A549 (cell line): ENCODE data around the gene SLU7. TPM values are rescaled to one million over a fixed set of nuclear protein-coding genes. Genes with fewer than 3 reads are reported as not detected.

ENCODE experiments used
- ATAC-seq, 2 experiments: fragments of 200-7000 bp in 1 of 2; fragments of >200 bp in 1 of 2; cut with Nextera tagmentation in 1 of 2; cut with Tn5 transposase in 1 of 2; 3 replicates each; pipeline versions ENCODE4 v1.8.0 to v1.9.1; 2018 to 2020; ENCODE audit warnings: mild to moderate bottlenecking in 1 of 2, moderate library complexity in 1 of 2
- CTCF ChIA-PET: fragments of 300-600 bp; sonication (Branson Sonifier 250); formaldehyde crosslinking; extraction: SDS; loops from one replicate; lab custom pipeline; 2021; ENCODE audit warnings: antibody characterized with exemption, inconsistent platforms; lab: Yijun Ruan, JAX
- POLR2A ChIA-PET: fragments of 350-600 bp; formaldehyde crosslinking; extraction: SDS; loops from one replicate; lab custom pipeline; 2021; ENCODE audit warnings: antibody characterized with exemption, inconsistent platforms; lab: Yijun Ruan, JAX
- DNase-seq, 2 experiments: peaks; one replicate each; pipeline versions ENCODE4 v3.0.0 to v3.0.0-alpha.2; 2011 to 2016; ENCODE audit warnings: low read depth in 1 of 2, low spot score in 1 of 2
- FAIRE-seq: peaks from 2 replicates; lab custom pipeline; 2011; peaks lifted over from hg19 to GRCh38; lab: Jason Lieb, UNC
- H3K27ac ChIP-seq, 2 experiments: fragments of >200 bp; sonication (Bioruptor Twin); formaldehyde crosslinking; 3 replicates each; pipeline ENCODE4 v1.5.1; 2016 to 2017
- H3K4me1 ChIP-seq: fragments of >200 bp; sonication (Bioruptor Twin); formaldehyde crosslinking; 3 replicates; pipeline ENCODE4 v1.6.1; 2016
- H3K4me2 ChIP-seq: fragments of >200 bp; sonication (Bioruptor Twin); formaldehyde crosslinking; 3 replicates; pipeline ENCODE4 v1.6.1; 2016
- H3K4me3 ChIP-seq: fragments of >200 bp; sonication (Bioruptor Twin); formaldehyde crosslinking; 3 replicates; pipeline ENCODE4 v1.5.1; 2016
- H3K9me3 ChIP-seq: fragments of >200 bp; sonication (Bioruptor Twin); formaldehyde crosslinking; 3 replicates; pipeline ENCODE4 v1.6.1; 2016
- CHD4 ChIP-seq: fragments of 200-600 bp; sonication (generic); IDR thresholded peaks from 2 replicates; pipeline ENCODE4 v1.6.1; 2016; ENCODE audit warnings: antibody characterized with exemption, mild to moderate bottlenecking, borderline replicate concordance
- EP300 ChIP-seq, 2 experiments: fragments of >200 bp; sonication (Bioruptor Twin); formaldehyde crosslinking; IDR thresholded peaks; 2 replicates in 1 of 2; 3 replicates in 1 of 2; pipeline ENCODE4 v1.6.1; 2016 to 2017
- FOSB ChIP-seq: fragments of 250-450 bp; sonication (Bioruptor Pico); IDR thresholded peaks from 2 replicates; pipeline ENCODE4 v1.5.0; 2020; ENCODE audit warnings: mild to moderate bottlenecking, moderate library complexity
- FOSL2 ChIP-seq, 2 experiments: fragments of 450-650 bp in 1 of 2; fragments of >200 bp in 1 of 2; sonication (Bioruptor Twin) in 1 of 2; formaldehyde crosslinking; IDR thresholded peaks; 2 replicates each; pipeline versions ENCODE4 v1.5.0 to v1.6.1; 2016 to 2020; ENCODE audit warnings: mild to moderate bottlenecking in 1 of 2, moderate library complexity in 1 of 2
- GATA3 ChIP-seq: IDR thresholded peaks from 2 replicates; pipeline ENCODE4 v1.6.1; 2012; ENCODE audit warnings: borderline replicate concordance
- HDAC2 ChIP-seq: fragments of 200-600 bp; sonication (generic); IDR thresholded peaks from 2 replicates; pipeline ENCODE4 v1.6.1; 2016
- HOXB13 ChIP-seq: fragments of 250-450 bp; sonication (Bioruptor Pico); IDR thresholded peaks from 2 replicates; pipeline ENCODE4 v1.5.0; 2020; ENCODE audit warnings: low read depth, mild to moderate bottlenecking, moderate library complexity
- JUN ChIP-seq, 2 experiments: fragments of >200 bp; sonication (Bioruptor Twin); formaldehyde crosslinking; IDR thresholded peaks; 2 replicates in 1 of 2; 3 replicates in 1 of 2; pipeline ENCODE4 v1.6.1; 2016 to 2017
- KDM1A ChIP-seq: fragments of 200-600 bp; sonication (generic); IDR thresholded peaks from 2 replicates; pipeline ENCODE4 v1.6.1; 2016; ENCODE audit warnings: low read depth, mild to moderate bottlenecking
- MAFK ChIP-seq: fragments of 450-650 bp; IDR thresholded peaks from 2 replicates; pipeline ENCODE4 v1.6.1; 2014; ENCODE audit not compliant: partially characterized antibody
- NFE2L2 ChIP-seq: fragments of 150-350 bp; conservative IDR thresholded peaks from 2 replicates; pipeline ENCODE4 v1.6.1; 2014; ENCODE audit warnings: low read length
- NPAS2 ChIP-seq: fragments of 250-450 bp; sonication (Bioruptor Pico); IDR thresholded peaks from 2 replicates; pipeline ENCODE4 v1.8.0; 2022; ENCODE audit warnings: mild to moderate bottlenecking, moderate library complexity, borderline replicate concordance
- NR3C1 ChIP-seq: fragments of >200 bp; sonication (Bioruptor Twin); formaldehyde crosslinking; IDR thresholded peaks from 3 replicates; pipeline ENCODE4 v1.6.1; 2017
- PHF8 ChIP-seq: fragments of 200-600 bp; sonication (generic); IDR thresholded peaks from 2 replicates; pipeline ENCODE4 v1.6.1; 2016; ENCODE audit warnings: low read depth, mild to moderate bottlenecking, antibody characterized with exemption, moderate library complexity, borderline replicate concordance
- POLR2A ChIP-seq: IDR thresholded peaks from 2 replicates; pipeline ENCODE4 v1.6.1; 2012; ENCODE audit warnings: mild to moderate bottlenecking, low read length
- RARB ChIP-seq: fragments of 250-450 bp; sonication (Bioruptor Pico); IDR thresholded peaks from 2 replicates; pipeline ENCODE4 v1.8.0; 2021; ENCODE audit warnings: mild to moderate bottlenecking, moderate library complexity
- RCOR1 ChIP-seq: fragments of 150-350 bp; IDR thresholded peaks from 2 replicates; pipeline ENCODE4 v1.6.1; 2014; ENCODE audit warnings: antibody characterized with exemption, low read length, low read depth
- ZFP36 ChIP-seq: fragments of 450-650 bp; IDR thresholded peaks from 2 replicates; pipeline ENCODE4 v1.6.1; 2014; ENCODE audit warnings: borderline replicate concordance; ENCODE audit not compliant: partially characterized antibody
- ZNF302 ChIP-seq: fragments of 250-450 bp; sonication (Bioruptor Pico); IDR thresholded peaks from 2 replicates; pipeline ENCODE4 v1.9.0; 2021; ENCODE audit warnings: inconsistent platforms, mild to moderate bottlenecking, moderate library complexity
- ZSCAN20 ChIP-seq: fragments of 250-450 bp; sonication (Bioruptor Pico); IDR thresholded peaks from 2 replicates; pipeline ENCODE4 v1.8.0; 2022; ENCODE audit warnings: mild to moderate bottlenecking, moderate library complexity
- WGBS: methylation state at CpG from one replicate; pipeline ENCODE4 v1.1.6; 2017; ENCODE audit errors: missing lambda C conversion rate; 5-methylcytosine and 5-hydroxymethylcytosine counted together
- polyA plus RNA-seq, 4 experiments: library from polyadenylated mRNA; depleted of rRNA in 3 of 4; stranded (reverse); fragments of >200 nt; fragmentation: RNase III in 1 of 4; extraction: RNeasy Plus Mini Kit Qiagen cat#74134 plus additional on column Dnase treatment in 1 of 4; gene quantifications; 2 replicates in 3 of 4; 3 replicates in 1 of 4; pipeline ENCODE4 v1.2.3, GENCODE V29; 2011 to 2017
- TF ChIP-seq, protein P1 (sequence below): IDR thresholded peaks from 2 replicates; pipeline ENCODE4 v1.6.1; 2012
- TF ChIP-seq, protein P2 (sequence below): fragments of >200 bp; sonication (Bioruptor Twin); formaldehyde crosslinking; IDR thresholded peaks from 3 replicates; pipeline ENCODE4 v1.6.1; 2016
- TF ChIP-seq, protein P3 (sequence below): fragments of >200 bp; sonication (Bioruptor Twin); formaldehyde crosslinking; IDR thresholded peaks from 2 replicates; pipeline ENCODE4 v1.6.1; 2016
- TF ChIP-seq, protein P4 (sequence below): fragments of 250-450 bp; sonication (Bioruptor Pico); IDR thresholded peaks from 2 replicates; pipeline ENCODE4 v1.5.0; 2021; ENCODE audit warnings: mild to moderate bottlenecking, moderate library complexity, borderline replicate concordance

SLU7 gene
- polyA plus RNA-seq, 2 of the 4 experiments (the other 2 are of a cell fraction), result 67.0 to 75.5 TPM

DNA sequence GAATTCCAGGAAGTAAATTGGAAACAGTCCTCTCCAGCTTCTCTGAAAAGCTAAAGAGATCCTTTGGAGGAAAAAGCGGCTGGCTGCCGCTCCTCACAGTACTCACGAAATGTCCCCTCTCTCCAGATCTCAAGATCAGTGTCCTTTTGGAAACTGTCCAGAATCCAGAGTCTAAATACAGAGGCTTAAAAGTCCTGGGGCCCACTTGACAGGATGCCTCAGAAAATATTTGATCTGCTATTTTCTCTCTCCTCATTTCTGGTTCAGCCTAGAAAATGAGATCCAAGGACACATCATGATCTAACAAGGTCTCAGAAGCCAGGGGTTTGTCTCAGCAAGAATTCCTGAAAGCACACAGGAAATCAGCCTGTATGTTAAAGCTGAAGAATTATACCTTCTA is 55.7 kb downstream of the SLU7 start:
- TF ChIP-seq KDM1A (no peak), ZNF302 (CRISPR knock-in tag) (no peak)
- FAIRE-seq, result no peak
- no peak overlapping the region for H3K4me2 ChIP-seq
- CTCF ChIA-PET, result no interaction called here
- no peak overlapping the region for H3K4me3 ChIP-seq
- DNase-seq, result no peak
- no peaks in the 10 kb centered on the region for H3K4me1 ChIP-seq
- POLR2A ChIA-PET, result no interaction called here
- ATAC-seq, result no peak
- H3K27ac ChIP-seq, result no peak overlapping the region
- 89% methylated on average over 3 of the region's 3 CpGs for WGBS
- H3K9me3 ChIP-seq, result no peaks in the 10 kb centered on the region

DNA sequence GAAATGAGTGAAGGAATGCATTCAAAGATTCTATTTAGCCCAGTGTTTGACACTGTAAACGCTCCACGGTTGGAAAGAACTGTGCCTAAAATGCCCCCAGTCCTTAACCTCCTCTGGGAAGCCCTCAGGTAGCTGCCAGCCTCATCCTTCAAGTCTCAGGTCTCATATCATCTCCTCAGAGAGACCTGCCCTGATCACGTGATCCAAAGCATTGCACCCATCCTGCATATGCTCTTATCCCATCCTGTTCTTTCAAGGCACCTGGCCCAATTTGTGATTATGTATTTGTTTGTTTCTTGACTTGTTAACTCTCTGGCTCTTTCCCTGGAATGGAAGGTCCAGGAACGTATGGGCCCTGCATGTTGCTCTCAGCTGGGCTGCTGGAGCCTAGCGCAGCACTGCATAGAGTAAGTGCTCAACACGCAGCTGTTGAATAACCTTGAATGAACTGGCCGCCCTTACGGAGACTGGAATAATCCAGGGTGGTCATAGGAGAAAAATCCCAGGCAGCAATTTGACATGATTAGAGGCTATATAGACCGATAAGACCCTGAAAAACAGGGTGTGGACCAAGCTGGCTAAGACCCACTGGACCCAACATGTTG is 57.2 kb downstream of the SLU7 start:
- Histone ChIP-seq H3K4me2 (no peak overlapping the region), H3K27ac (no peak overlapping the region), H3K4me1 (no peaks in the 10 kb centered on the region), H3K9me3 (no peaks in the 10 kb centered on the region), H3K4me3 (no peak overlapping the region)
- POLR2A ChIA-PET, result no interaction called here
- no peak for FAIRE-seq
- no peak for DNase-seq
- CTCF ChIA-PET, result interaction anchor here (1.1 to 2.9 kb wide), 5 partner anchors 8 to 163 kb away, joined by 3 to 17 read pairs (median 5); partner anchors contain the start of gene CCNJL
- ATAC-seq, result no peak
- 71% methylated on average over 9 of the region's 9 CpGs for WGBS
- TF ChIP-seq, protein P1, sequence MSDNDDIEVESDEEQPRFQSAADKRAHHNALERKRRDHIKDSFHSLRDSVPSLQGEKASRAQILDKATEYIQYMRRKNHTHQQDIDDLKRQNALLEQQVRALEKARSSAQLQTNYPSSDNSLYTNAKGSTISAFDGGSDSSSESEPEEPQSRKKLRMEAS, result no peak
- TF ChIP-seq POLR2A (no peak), NFE2L2 (no peak), ZSCAN20 (no peak), ZNF302 (CRISPR knock-in tag) (no peak), HOXB13 (CRISPR knock-in tag) (no peak), MAFK (no peak), EP300 (IDR thresholded peaks at IDR 0.05) (no peak), KDM1A (no peak), NPAS2 (no peak), ZFP36 (no peak), CHD4 (no peak), NR3C1 (no peak), RCOR1 (no peak), GATA3 (no peak)

DNA sequence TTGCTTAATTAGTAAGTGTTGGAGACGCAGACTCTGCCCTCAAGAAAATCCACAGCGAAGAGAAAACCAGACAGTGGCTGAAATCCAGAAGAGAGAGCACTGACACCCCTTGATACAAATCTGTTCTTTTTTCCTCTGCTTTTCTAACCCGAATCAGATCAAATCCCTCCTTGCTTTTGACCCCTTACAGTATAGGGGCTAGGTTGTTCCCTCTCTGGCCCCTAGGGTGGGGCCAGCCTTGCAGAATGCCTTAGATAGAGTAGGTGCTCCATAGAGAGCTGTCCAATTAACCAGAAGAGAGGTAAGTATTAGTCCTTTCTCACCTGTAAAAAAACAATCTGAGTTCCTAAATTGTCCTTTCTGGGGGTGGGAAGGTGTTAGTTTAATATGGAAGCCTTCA is 58.6 kb downstream of the SLU7 start:
- FAIRE-seq, result no peak
- ATAC-seq, result peak in 1 of 2 experiments; percentile 42; a peak in 1 of 6 replicates
- Histone ChIP-seq H3K4me3 (no peak overlapping the region), H3K4me2 (no peak overlapping the region), H3K4me1 (no peaks in the 10 kb centered on the region), H3K9me3 (no peaks in the 10 kb centered on the region), H3K27ac (no peak overlapping the region)
- no peak for DNase-seq
- TF ChIP-seq FOSL2 (IDR thresholded peaks at IDR 0.05) (no peak), FOSL2 (CRISPR knock-in tag; IDR thresholded peaks at IDR 0.05) (no peak), KDM1A (no peak), FOSB (CRISPR knock-in tag) (no peak), HDAC2 (no peak), JUN (IDR thresholded peaks at IDR 0.05) (no peak), NR3C1 (no peak), PHF8 (no peak), ZFP36 (no peak), RARB (no peak)
- TF ChIP-seq, protein P2, sequence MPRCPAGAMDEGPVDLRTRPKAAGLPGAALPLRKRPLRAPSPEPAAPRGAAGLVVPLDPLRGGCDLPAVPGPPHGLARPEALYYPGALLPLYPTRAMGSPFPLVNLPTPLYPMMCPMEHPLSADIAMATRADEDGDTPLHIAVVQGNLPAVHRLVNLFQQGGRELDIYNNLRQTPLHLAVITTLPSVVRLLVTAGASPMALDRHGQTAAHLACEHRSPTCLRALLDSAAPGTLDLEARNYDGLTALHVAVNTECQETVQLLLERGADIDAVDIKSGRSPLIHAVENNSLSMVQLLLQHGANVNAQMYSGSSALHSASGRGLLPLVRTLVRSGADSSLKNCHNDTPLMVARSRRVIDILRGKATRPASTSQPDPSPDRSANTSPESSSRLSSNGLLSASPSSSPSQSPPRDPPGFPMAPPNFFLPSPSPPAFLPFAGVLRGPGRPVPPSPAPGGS, result no peak
- TF ChIP-seq, protein P3, sequence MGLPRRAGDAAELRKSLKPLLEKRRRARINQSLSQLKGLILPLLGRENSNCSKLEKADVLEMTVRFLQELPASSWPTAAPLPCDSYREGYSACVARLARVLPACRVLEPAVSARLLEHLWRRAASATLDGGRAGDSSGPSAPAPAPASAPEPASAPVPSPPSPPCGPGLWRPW, result no peak
- TF ChIP-seq, protein P1, result no peak
- TF ChIP-seq, protein P4, sequence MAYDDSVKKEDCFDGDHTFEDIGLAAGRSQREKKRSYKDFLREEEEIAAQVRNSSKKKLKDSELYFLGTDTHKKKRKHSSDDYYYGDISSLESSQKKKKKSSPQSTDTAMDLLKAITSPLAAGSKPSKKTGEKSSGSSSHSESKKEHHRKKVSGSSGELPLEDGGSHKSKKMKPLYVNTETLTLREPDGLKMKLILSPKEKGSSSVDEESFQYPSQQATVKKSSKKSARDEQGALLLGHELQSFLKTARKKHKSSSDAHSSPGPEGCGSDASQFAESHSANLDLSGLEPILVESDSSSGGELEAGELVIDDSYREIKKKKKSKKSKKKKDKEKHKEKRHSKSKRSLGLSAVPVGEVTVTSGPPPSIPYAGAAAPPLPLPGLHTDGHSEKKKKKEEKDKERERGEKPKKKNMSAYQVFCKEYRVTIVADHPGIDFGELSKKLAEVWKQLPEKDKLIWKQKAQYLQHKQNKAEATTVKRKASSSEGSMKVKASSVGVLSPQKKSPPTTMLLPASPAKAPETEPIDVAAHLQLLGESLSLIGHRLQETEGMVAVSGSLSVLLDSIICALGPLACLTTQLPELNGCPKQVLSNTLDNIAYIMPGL, result no peak
- ChIA-PET CTCF (interaction anchor here (0.7 to 2.9 kb wide), 4 partner anchors 15 to 429 kb away, joined by 3 to 17 read pairs (median 6); no protein-coding TSS in a partner anchor), POLR2A (no interaction called here)
- 71% methylated on average over 3 of the region's 3 CpGs for WGBS
